ENCODE data around the gene GAB1. TPM values are rescaled to one million over a fixed set of nuclear protein-coding genes. Genes with fewer than 3 reads are reported as not detected.

GAB1 gene
- total RNA-seq, 3 donors from 2014 or later (not counting 1 experiment from before 2014, with no cell fraction given) = 11.5 to 25.4 (median 11.9) TPM

GRCh38 chr4:143437937-143438336 is 101.3 kb downstream of the GAB1 start:
- no peaks in the 10 kb centered on the region for H3K4me1 Mint-ChIP-seq

GRCh38 chr4:143438710-143439109 is 102.0 kb downstream of the GAB1 start:
- no peak overlapping the region for H3K27ac Mint-ChIP-seq
- no peak for DNase-seq
- no peak for ATAC-seq
- no peak overlapping the region for H3K27ac ChIP-seq (ENCODE audit: low read length)
- H3K4me1 ChIP-seq (ENCODE audit: control insufficient read depth, insufficient read depth, low read length) = no peaks in the 10 kb centered on the region
- peaks cover 4% of the 10 kb centered on the region for H3K36me3 Mint-ChIP-seq
- no peak for TF ChIP-seq CTCF (IDR thresholded peaks at IDR 0.05)
- intact Hi-C loops (cut with micrococcal nuclease) = no loop called here
- 60% methylated on average over 1 of the region's 2 CpGs for WGBS (ENCODE audit: insufficient coverage)
- peaks cover 0 to 2% of the 10 kb centered on the region in 2 donors for H3K9me3 Mint-ChIP-seq
- no peaks in the 10 kb centered on the region for H3K27me3 Mint-ChIP-seq (ENCODE audit: low read depth in 2 of 2)
- H3K4me3 Mint-ChIP-seq = no peak overlapping the region
- no peaks in the 10 kb centered on the region for H3K27me3 ChIP-seq (ENCODE audit: control insufficient read depth, insufficient read depth, low read length)
- no peaks in the 10 kb centered on the region for H3K36me3 ChIP-seq (ENCODE audit: control insufficient read depth, insufficient read depth, low read length)
- H3K4me3 ChIP-seq (ENCODE audit: low read length) = no peak overlapping the region
- H3K4me1 Mint-ChIP-seq = no peaks in the 10 kb centered on the region
- no peaks in the 10 kb centered on the region for H3K9me3 ChIP-seq (ENCODE audit: control insufficient read depth, insufficient read depth, low read length)

More at GRCh38 chr4:143437937-143438336, 101.3 kb downstream of the GAB1 start:
- H3K27me3 Mint-ChIP-seq (ENCODE audit: low read depth in 2 of 2) = no peaks in the 10 kb centered on the region
- no peak for DNase-seq
- WGBS (ENCODE audit: insufficient coverage) = 91% methylated on average over 5 of the region's 5 CpGs
- Histone ChIP-seq H3K4me1 (ENCODE audit: control insufficient read depth, insufficient read depth, low read length) (no peaks in the 10 kb centered on the region), H3K4me3 (ENCODE audit: low read length) (no peak overlapping the region), H3K27ac (ENCODE audit: low read length) (no peak overlapping the region), H3K27me3 (ENCODE audit: control insufficient read depth, insufficient read depth, low read length) (no peaks in the 10 kb centered on the region), H3K9me3 (ENCODE audit: control insufficient read depth, insufficient read depth, low read length) (no peaks in the 10 kb centered on the region), H3K36me3 (ENCODE audit: control insufficient read depth, insufficient read depth, low read length) (no peaks in the 10 kb centered on the region)
- no peak overlapping the region for H3K4me3 Mint-ChIP-seq
- ATAC-seq = no peak
- H3K9me3 Mint-ChIP-seq = peaks cover 0 to 2% of the 10 kb centered on the region in 2 donors
- intact Hi-C loops (cut with micrococcal nuclease) = no loop called here
- peaks cover 12% of the 10 kb centered on the region for H3K36me3 Mint-ChIP-seq
- H3K27ac Mint-ChIP-seq = no peak overlapping the region
- TF ChIP-seq CTCF (IDR thresholded peaks at IDR 0.05) = no peak

GRCh38 chr4:143441109-143441508 is 104.4 kb downstream of the GAB1 start:
- no peaks in the 10 kb centered on the region for H3K27me3 ChIP-seq (ENCODE audit: control insufficient read depth, insufficient read depth, low read length)
- no peak overlapping the region for H3K4me3 ChIP-seq (ENCODE audit: low read length)
- TF ChIP-seq CTCF (IDR thresholded peaks at IDR 0.05) = no peak
- Mint-ChIP-seq H3K27me3 (ENCODE audit: low read depth in 2 of 2) (no peaks in the 10 kb centered on the region), H3K4me1 (no peaks in the 10 kb centered on the region), H3K4me3 (no peak overlapping the region), H3K27ac (no peak overlapping the region), H3K9me3 (peaks cover 0 to 2% of the 10 kb centered on the region in 2 donors), H3K36me3 (no peaks in the 10 kb centered on the region)
- DNase-seq (no peak), ATAC-seq (no peak)
- intact Hi-C loops (cut with micrococcal nuclease) = no loop called here
- H3K4me1 ChIP-seq (ENCODE audit: control insufficient read depth, insufficient read depth, low read length) = no peaks in the 10 kb centered on the region
- H3K27ac ChIP-seq (ENCODE audit: low read length) = no peak overlapping the region
- no peaks in the 10 kb centered on the region for H3K36me3 ChIP-seq (ENCODE audit: control insufficient read depth, insufficient read depth, low read length)
- H3K9me3 ChIP-seq (ENCODE audit: control insufficient read depth, insufficient read depth, low read length) = no peaks in the 10 kb centered on the region

- no peak overlapping the region for H3K27ac Mint-ChIP-seq
- 93% methylated on average over 4 of the region's 4 CpGs for WGBS (ENCODE audit: insufficient coverage)
- H3K9me3 Mint-ChIP-seq = no peaks in the 10 kb centered on the region
- H3K9me3 ChIP-seq (ENCODE audit: control insufficient read depth, insufficient read depth, low read length) = no peaks in the 10 kb centered on the region
- no peak overlapping the region for H3K27ac ChIP-seq (ENCODE audit: low read length)
- DNase-seq (no peak), ATAC-seq (no peak)
- intact Hi-C loops (cut with micrococcal nuclease) = no loop called here
- H3K4me1 Mint-ChIP-seq = no peaks in the 10 kb centered on the region
- H3K4me3 Mint-ChIP-seq = no peak overlapping the region
- H3K36me3 Mint-ChIP-seq = no peaks in the 10 kb centered on the region
- no peak for TF ChIP-seq CTCF (IDR thresholded peaks at IDR 0.05)
- H3K27me3 Mint-ChIP-seq (ENCODE audit: low read depth in 2 of 2) = no peaks in the 10 kb centered on the region
- H3K36me3 ChIP-seq (ENCODE audit: control insufficient read depth, insufficient read depth, low read length) = no peaks in the 10 kb centered on the region
- H3K27me3 ChIP-seq (ENCODE audit: control insufficient read depth, insufficient read depth, low read length) = no peaks in the 10 kb centered on the region
- no peak overlapping the region for H3K4me3 ChIP-seq (ENCODE audit: low read length)
- H3K4me1 ChIP-seq (ENCODE audit: control insufficient read depth, insufficient read depth, low read length) = no peaks in the 10 kb centered on the region
These were observed 105.0 kb downstream of the GAB1 start for GRCh38 chr4:143441678-143442077.
